NAMALWA (cell line): ENCODE measurements around the gene NREP.
"Not testable (repeated sequence)": the region's sequence is repeated elsewhere in the genome, so short reads cannot be mapped to it uniquely, and the experiment has no call there.

Experiments used
- DNase-seq: peaks from one replicate; pipeline ENCODE4 v3.0.0-alpha.2; 2015; ENCODE audit warnings: low spot score

Gene NREP

DNA sequence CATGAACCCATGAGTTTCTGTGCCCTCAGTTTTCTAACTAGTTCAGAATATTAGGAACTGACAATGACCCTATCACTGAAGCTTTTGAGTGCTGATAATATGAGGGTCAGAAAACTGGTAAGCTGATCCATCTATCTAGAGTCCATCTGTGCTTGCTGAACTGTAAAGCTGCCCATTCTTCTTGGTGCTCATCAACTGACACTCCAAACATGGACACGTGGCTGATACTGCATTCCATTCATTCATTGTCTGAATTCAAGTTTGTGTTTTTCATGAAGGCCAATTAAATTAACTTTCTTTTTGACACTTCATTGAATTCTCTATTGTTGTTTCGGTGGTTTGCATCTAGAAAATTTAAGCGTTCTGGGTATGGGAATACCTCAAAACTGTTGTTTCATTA lies 17.6 kb downstream of the NREP start:
- DNase-seq = no peak

DNA sequence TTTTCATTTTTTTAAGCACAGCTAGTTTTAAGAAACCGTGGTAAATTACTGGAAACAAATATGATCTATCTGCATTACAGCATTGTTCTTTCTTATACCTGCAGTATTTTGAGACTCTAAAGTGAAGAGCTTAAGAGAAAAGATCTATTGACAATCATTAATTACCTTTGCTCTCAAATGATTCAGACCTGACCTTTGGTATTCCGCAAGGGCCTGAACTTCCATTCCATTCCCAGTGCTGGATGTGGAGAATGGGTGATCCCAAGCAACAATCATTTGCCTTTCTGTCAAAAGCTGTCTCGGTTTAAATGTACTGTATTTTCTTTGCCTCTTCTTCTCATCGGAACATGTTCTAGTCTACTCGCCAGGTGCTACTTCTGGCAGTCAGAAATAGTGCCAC lies 18.9 kb downstream of the NREP start:
- DNase-seq = no peak

DNA sequence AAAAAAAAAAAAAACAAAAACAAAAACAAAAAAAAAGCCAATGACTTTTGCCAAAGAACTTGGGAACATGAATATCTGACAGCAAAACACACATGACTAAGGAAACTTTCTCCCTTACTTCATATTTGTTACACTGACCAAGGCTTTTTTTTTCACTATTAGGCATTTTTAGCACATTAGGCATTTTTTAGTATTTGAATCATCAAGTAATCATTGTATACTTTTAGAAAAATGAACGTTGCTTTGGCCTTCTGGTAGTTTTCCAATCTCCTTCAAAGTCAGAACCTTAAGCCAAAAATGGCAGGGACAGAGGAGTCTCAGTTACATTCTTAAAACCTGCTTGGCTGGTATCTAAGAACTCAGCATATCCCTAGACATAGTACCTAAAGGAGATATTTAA lies 19.3 kb downstream of the NREP start:
- no peak for DNase-seq

DNA sequence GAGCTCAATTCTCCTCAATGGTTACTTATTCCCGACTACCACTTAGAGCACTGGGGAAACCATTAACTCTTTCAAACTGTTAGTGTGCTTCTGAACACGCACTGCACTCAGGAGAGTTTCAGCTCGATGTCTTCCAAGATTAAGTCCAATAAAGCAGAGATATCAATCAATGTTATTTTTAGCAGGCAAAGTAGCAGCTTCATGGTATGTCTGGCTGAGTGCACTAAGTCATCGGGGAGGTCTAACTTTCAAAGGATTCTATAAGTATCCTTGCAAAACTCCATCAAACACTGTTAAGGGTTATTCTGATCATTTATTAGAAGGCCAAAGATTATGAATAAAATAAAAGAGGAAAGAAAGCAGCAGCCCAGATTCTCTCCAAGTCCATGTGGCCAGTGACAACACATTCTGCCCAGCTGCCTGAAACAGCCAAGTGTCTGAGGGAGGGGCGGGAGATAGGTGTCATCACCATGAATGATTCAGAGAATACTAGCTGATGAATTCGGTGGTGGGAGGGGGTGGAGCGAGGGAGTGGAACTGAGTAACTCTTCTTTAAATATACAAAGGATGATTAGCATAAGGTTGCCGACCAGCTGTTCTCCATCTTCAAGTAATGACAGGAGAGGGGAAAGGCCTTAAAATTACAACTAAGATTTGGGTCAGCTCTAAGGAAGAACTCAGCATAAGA lies 21.3 kb downstream of the NREP start:
- no peak for DNase-seq

DNA sequence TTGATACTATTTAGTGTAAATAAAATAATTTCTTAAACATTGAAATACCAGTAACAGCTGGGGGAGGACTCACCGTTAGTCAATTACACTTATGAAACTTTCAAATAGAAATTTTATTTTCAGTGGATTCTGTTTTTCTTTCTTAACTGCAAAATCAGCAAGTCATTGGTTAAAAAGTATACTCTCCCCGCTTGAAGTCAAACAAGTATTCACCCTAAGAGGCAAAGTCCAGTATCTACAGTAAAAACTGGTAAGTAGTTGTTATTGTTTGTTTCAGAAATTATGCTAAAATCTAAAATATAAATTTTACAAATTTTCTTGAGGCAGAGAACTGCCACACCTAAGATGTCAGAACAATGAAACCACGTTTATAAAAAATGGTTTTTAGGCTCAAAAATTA lies 22.4 kb downstream of the NREP start:
- no peak for DNase-seq

DNA sequence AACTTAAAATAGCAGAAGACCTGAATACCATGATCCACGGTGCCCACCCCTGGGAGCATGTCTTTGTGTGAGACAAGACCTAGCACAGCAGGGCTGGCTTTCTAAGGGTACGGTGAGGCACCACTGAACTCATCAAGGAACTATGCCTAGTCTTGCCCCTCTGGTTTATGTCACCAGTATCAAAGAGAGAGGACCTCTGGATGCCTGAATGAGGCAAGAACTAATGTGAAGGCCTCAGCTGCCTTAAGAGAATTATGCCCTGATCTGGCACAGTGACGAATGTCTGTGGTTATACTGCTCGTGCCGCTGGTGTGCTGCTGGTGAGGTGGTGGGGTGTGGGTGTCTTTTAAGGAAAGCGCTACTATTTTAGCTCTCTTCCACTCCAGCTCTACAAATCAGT lies 23.0 kb downstream of the NREP start:
- no peak for DNase-seq

DNA sequence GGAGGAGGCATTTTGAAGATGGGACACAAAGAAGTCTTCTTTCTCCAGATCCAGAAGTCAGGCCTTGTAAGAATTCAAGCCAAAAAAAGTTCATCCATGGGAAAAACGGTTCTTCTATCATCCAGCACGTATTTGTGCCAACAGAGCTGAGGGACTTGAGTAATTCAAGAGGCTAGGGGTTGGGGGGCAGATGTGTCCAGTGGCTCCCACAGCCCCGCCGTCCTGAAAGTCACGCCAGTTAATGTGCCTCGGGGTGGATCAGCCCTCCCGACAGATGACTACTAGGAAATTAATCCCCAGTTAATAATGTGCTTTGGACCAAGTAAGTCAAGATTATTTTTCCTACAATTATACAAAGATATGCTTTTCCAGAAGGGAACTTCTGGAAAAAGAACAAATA lies 23.4 kb downstream of the NREP start:
- no peak for DNase-seq

DNA sequence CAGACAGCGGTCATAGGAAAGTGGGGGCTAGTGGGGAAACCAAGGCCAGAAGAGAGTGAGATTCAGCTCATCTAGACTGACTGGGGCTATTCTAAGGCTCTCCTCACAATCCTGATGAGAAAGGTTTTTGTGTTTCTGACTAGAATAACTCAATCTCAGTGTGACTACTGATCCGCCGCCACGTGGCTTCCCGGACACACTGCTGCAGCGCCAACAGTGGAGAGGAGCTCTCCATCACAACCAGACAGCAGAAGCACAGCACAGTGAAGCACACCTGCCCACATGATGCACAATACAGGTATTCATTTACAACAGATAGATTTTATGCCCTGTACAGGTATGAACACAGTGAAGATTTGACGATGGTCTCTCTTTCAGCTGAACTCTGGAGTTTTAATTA lies 25.4 kb downstream of the NREP start:
- no peak for DNase-seq

DNA sequence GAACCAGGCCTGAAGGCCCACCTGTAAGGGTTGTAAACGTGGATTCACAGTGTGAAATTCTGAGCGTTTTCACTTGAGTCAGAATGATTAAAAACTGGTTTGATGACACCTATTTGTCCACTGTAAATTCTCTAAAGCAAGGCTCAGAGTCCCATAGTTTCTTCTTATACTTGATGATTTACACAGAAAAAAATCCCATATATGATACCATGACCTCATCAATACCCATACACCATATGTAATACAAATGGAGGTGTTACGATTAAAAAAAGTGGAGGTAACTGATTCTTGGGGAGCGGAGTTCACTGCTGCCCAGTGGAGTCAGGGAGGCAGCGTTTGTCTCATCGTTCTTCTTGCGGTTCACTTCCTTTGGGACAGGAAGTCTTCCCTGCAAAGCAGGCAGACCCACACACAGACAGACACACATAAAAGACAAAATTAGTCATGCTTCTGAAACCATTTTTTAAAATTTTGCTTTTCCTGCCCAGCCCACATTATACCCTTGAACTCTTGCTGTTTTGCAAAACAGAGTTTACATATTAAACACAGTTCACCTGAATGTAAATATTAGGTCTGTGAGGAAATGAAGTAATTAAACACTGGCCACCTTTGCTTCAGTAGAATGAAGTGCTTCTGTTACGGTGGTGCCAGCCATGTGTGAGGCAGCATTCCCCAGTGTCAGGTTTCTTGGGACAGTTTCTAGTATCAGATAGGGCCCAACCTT lies 26.2 kb downstream of the NREP start:
- DNase-seq = no peak

DNA sequence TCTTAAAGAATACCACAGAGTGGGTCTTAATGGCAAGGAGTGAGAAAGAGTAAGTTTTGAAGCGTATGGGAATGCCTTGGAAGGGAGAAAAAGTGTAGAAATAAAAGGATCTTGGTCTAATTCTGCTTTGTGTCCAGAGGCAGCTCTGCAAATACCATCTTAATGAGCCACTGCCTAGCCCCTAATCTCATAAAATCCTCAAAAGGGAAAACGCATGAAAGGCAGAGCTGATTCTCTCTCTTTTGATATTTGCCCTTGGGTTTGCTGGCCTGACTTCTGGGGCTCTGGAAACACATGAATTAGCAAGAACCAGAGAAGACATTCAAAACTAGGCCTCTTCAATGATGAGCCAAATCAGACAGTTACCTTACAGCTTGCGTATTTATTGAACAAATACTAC lies 28.1 kb downstream of the NREP start:
- DNase-seq = no peak

DNA sequence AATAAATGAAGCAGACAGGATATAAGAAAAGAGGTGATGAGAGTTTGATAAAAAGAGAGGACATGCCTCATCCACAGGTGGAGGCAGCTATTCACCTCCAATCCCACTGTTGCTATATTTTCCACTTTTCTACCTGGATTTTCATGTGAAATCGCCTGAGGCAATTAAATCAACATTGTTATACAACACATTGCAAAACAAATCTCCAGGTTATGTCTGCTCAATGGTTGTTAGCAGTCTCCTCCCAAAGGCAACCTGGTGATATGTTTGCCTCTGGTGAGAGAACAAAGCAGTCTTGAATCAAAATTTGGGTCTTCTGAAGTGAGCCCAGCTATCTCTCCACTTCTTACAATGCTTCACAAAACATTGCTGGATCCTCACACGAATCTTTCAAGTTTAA lies 30.0 kb downstream of the NREP start:
- no peak for DNase-seq

DNA sequence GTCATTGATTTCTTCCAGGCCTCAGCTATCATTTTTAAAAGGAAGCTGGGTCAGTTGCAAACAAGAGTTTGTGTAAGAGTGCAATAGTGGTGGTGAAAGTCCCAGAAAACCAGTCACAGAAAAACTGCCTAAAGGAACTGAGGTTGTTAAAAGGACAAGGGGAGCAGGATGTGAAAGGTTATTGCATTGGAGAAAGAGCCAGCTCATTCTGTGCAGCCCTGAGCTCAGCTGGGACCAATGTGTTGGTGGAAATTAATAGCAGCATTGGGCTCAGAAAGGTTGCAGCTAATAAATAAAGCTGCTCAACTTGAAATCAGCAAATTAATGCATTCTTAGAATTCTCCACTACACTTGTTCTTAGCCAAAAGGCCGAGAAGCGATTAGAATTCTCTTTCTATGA lies 34.9 kb downstream of the NREP start:
- no peak for DNase-seq

DNA sequence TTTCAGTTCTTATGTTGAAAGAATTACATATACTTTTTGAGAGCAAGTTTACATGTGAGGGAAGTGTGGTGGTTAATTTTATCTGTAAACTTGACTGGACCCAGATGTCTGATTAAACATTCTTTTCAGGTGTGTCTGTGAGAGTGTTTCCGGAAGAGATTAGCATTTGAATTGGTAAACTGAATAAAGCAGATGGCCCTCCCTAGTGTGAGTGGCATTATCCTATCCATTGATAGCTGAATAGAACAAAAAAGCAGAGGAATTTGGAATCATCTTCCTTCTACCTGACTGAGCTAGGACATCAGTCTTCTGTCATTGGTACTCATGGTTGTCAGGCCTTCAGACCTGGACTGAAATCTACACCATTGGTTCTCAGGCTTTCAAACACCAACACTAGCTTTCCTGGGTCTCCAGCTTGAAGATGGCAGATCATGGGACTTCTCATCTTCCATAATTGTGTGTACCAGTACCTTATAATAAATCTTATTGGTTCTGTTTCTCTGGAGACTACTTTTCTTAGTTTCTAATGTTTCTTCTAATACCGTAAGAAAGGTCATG lies 36.6 kb downstream of the NREP start:
- no peak for DNase-seq

DNA sequence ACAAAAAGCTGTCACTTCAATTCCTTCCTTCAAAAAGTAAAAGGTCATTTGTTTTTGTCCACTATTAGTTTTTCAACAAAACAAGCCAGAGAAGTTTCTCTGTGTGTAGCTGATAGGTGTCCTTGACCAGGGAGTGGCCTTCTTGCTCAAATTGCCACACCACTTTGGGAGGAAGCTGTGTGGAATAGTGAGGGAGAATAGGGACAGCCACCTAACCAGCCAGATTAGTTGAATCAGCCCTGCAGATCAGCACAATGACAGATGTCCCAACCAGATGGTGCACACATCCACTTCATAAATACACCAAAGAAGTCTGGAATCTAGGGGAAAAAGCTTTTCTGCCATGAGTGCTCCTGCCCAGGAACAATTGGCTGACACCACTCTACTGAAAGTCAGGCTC lies 37.2 kb downstream of the NREP start:
- DNase-seq = no peak

DNA sequence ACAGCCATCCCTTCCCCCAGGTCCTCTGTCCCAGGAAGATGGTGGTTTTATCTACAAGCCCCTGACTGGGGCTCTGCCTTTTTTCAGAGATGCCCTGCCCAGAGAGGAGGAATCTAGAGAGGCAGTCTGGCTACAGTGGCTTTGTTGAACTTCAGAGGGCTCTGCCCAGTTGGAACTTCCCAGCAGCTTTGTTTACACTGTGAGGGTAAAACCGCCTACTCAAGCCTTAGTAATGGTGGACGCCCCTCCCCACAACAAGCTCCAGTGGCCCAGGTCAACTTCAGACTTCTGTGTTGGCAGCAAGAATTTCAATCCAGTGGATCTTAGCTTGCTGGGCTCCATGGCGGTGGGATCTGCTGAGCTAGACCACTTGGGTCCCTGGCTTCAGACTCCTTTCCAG lies 40.2 kb downstream of the NREP start:
- DNase-seq = not testable (repeated sequence)

DNA sequence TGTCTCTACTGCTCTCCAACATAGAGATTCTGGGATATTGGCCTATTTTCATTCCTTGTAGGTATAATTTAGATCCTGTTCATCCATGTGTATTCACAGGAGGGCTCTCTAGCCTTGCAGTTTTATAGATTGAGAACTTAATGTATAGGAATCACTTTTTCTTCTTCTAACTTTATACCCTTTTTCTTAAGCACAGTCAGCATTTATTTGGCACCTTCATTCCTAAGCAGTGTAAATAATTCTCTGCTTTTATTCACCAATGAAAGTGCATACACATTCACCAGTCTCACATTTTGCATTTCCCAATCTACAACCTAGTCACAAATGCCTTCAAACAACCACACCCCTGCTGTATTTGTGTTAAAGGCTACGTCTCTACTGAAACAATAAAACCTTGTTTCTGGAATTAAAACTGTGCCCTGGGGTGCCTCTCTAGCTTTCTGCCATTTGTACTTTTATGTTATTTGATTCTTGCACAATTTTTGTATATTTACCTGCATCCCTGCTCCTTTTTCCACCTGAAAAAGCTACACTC lies 49.3 kb downstream of the NREP start:
- DNase-seq = no peak

DNA sequence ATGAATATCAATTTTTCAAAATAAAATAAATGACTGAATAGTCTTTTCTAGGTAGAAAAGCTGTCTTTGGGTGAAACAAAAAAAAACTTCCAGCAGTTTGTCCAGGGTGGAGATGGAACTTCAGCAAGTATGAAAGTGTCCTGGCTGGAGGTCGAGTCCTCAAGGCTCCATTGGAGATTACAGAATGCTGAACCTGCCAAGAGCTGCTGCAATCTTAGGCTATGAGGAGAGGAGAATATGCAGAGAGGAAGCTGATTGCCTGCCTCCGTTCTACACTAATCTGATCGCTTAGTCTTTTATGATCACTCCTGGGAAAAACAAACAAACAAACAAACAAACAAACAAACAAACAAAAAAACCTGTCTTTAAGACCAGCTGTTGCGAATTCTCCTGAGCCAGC lies 50.6 kb downstream of the NREP start:
- no peak for DNase-seq

DNA sequence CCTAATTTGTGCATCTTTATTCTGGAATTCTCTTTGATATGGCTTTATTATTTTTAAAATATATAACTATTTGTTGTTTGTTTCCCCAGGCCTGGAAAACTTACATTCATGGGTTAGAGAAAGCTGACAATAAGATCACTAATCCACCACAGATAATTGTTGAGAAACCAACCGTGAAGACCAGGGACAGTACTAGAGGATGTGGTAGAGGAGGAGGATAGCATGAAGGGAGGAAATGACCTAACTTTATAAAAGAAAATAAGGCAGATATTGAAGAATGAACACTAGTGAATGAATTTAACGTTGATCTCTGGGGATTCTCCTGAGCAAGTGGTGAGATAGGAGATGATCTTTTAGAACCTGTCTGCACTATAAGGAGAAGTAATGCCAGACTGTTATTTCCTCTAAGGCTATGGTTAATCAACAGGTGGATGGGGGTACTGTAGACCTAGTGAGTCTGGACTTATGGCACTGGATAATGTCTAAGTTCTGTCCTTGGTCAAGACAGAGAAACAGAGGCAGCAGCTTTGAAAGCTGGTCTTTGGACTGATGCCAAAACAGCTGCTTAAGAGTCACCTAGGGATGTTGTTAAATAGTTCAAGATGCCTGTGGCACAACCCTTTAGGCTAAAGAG lies 52.4 kb downstream of the NREP start:
- DNase-seq = peak; percentile 37

DNA sequence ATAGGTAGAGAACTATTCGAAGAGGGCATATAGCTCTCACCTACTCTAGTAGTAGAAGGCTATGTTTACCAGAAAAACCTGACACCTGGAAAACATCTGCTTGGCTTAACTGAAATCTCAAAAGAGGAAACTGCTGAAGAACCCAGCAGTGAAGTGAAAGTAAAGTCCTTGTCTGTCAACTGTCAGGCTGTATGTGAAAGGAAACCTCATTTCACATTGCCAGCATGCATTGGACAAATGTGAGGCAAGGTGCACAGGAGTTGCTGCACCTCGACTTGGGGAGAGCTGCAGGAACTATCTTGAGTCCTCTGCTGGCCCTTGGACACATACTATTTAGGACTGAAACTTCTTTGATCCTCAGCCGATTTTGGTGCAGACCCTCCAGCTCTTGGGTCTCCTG lies 53.3 kb downstream of the NREP start:
- peak; percentile 89 for DNase-seq

DNA sequence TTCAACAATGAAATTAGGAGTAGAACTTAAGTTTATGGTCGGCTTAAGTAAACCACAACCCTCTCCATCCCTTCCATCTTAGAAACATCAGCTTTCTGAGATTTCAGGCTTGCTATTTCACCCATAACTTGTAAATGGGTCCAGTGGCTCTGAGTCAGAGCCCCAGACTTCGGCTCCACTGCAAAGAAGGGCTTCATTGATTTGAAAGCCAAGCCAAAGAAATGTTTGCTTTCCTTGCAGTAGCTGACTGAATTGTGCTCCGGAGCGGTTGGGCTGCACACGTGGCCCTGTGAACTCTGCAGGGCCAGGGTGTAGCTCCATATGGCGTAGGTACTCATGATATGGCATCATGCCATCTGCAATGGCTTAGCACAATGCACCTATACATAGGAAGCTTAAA lies 57.0 kb downstream of the NREP start:
- DNase-seq = no peak

DNA sequence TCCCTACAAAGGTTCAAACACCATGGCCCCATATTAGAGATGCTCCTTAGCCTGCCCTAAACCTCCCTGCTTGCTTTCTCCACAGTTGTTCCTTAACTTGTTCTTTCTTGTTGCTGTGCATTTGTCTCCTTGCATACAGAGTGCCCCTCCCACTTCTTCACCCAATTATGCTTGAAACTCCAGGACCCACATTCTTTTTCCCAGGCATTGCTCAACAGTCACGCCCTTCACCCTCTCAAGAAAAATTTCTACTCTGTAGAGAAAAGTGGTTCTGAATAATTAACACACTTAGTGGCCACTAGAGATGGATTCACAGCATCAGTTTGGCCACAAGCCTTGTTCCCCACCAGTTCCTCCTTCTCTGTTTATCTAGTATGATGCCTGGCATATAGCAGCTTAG lies 57.7 kb downstream of the NREP start:
- no peak for DNase-seq

DNA sequence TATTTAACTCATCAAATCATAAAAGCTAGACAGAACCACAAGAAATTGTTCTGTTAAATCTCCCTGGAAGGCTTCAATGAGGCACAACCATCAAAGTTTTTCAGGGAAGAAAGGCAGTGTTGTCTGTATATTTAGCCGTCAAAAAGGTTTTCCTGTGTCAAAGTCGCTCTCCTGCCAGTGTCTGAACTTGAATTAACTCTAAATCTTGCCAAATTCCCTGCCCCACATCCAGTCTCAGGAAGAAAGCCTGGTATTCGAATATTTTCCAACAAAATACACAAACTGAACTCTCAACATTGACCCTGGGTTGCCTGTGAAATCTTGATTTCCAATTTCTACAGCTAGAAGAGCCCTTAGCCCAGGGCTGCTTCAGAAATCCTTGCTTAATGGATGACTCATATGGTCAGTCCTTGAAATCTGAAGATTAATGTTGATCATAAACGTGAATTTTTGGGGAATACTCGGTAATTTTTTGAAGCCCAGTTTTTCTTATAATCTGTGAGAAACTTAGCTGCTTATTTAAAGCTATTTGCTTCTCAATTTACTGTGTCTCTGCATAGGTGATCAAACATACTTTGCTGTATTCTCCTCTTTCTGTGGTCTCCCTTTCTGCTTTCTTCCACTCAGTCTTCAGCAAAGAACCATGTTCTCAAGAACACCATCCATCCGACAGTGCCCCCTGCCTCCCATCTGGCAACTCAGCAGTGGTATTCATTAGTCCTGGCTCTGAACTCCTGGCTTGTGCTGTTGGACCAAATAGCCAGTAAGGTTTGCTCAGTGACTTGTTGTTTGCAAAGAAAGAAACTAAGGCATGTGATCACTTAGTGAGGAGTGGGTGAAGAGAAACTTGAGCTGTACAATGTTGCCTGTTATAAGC lies 58.9 kb downstream of the NREP start:
- no peak for DNase-seq
